ENCODE results near the gene PROB1. TPM values are rescaled to one million over a fixed set of nuclear protein-coding genes. Genes with fewer than 3 reads are reported as not detected.

PROB1 gene
- total and polyA plus RNA-seq, 9 of the 15 experiments (the other 6 are each of a cell fraction or from before 2014, with no cell fraction given), result 0.01 to 1.8 (median 0.47) TPM

- TF ChIP-seq ZNF316 (IDR thresholded peaks at IDR 0.05) (peak; percentile 50), AFF1 (IDR thresholded peaks at IDR 0.05; ENCODE audit: low read depth in 1 of 2, partially characterized antibody in 2 of 2) (peak; percentile 65 to 76), POLR2AphosphoS2 (IDR thresholded peaks at IDR 0.05; ENCODE audit: low read length) (no peak), KLF16 (IDR thresholded peaks at IDR 0.05) (no peak; the same call in 1 of the 2 replicates), PHF8 (IDR thresholded peaks at IDR 0.05; ENCODE audit: borderline replicate concordance, low read length) (peak; percentile 96), ZNF146 (CRISPR knock-in tag; IDR thresholded peaks at IDR 0.05; ENCODE audit: unreplicated experiment) (peak; percentile 15), VEZF1 (CRISPR knock-in tag; IDR thresholded peaks at IDR 0.05) (peak; percentile 87), NCOA4 (IDR thresholded peaks at IDR 0.05; ENCODE audit: partially characterized antibody) (no peak), SP2 (IDR thresholded peaks at IDR 0.05; ENCODE audit: extremely low read depth, low read depth, low read length, poor library complexity, severe bottlenecking) (no peak), MTA1 (IDR thresholded peaks at IDR 0.05; ENCODE audit: borderline replicate concordance) (no peak; the same call in 1 of the 2 replicates), ZSCAN32 (CRISPR knock-in tag; IDR thresholded peaks at IDR 0.05) (no peak)
- TF ChIP-seq, protein P1, sequence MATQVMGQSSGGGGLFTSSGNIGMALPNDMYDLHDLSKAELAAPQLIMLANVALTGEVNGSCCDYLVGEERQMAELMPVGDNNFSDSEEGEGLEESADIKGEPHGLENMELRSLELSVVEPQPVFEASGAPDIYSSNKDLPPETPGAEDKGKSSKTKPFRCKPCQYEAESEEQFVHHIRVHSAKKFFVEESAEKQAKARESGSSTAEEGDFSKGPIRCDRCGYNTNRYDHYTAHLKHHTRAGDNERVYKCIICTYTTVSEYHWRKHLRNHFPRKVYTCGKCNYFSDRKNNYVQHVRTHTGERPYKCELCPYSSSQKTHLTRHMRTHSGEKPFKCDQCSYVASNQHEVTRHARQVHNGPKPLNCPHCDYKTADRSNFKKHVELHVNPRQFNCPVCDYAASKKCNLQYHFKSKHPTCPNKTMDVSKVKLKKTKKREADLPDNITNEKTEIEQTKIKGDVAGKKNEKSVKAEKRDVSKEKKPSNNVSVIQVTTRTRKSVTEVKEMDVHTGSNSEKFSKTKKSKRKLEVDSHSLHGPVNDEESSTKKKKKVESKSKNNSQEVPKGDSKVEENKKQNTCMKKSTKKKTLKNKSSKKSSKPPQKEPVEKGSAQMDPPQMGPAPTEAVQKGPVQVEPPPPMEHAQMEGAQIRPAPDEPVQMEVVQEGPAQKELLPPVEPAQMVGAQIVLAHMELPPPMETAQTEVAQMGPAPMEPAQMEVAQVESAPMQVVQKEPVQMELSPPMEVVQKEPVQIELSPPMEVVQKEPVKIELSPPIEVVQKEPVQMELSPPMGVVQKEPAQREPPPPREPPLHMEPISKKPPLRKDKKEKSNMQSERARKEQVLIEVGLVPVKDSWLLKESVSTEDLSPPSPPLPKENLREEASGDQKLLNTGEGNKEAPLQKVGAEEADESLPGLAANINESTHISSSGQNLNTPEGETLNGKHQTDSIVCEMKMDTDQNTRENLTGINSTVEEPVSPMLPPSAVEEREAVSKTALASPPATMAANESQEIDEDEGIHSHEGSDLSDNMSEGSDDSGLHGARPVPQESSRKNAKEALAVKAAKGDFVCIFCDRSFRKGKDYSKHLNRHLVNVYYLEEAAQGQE (IDR thresholded peaks at IDR 0.05; ENCODE audit: borderline replicate concordance), result peak; percentile 62
- TF ChIP-seq, protein P1 (CRISPR knock-in tag; IDR thresholded peaks at IDR 0.05; ENCODE audit: low read depth), result peak; percentile 57; the same call in 1 of the 2 replicates
These were observed 53.0 kb downstream of the PROB1 start, which contains the start of gene PAIP2 (continued) for GRCh38 chr5:139341689-139342422.
